ENCODE results near the gene IQSEC2. TPM values are rescaled to one million over a fixed set of nuclear protein-coding genes. Genes with fewer than 3 reads are reported as not detected.

IQSEC2 gene
- total RNA-seq, 6 experiments from 2014 or later: 1.9 to 2.8 (median 2.2) TPM

GRCh38 chrX:53254570-53255461 is 26.6 kb downstream of the IQSEC2 start:
- H3K27ac ChIP-seq: no peak overlapping the region
- WGBS (ENCODE audit: insufficient coverage, low coverage, low lambda C conversion rate, missing lambda C conversion rate): 60% methylated on average over 1 of the region's 22 CpGs
- no peak for ATAC-seq
- H3K36me3 ChIP-seq: no peaks in the 10 kb centered on the region
- intact Hi-C loops (cut with DNase I): no loop called here
- TF ChIP-seq CTCF (IDR thresholded peaks at IDR 0.05) (no peak), POLR2A (IDR thresholded peaks at IDR 0.05) (no peak)
- H3K4me3 ChIP-seq: no peak overlapping the region
- DNase-seq: no peak
- H3K27me3 ChIP-seq: no peaks in the 10 kb centered on the region
- H3K4me1 ChIP-seq: no peaks in the 10 kb centered on the region
- no peaks in the 10 kb centered on the region for H3K9me3 ChIP-seq

GRCh38 chrX:53253293-53254020 is 27.9 kb downstream of the IQSEC2 start:
- TF ChIP-seq CTCF (IDR thresholded peaks at IDR 0.05) (no peak), POLR2A (IDR thresholded peaks at IDR 0.05) (no peak)
- Histone ChIP-seq H3K27ac (no peak overlapping the region), H3K9me3 (no peaks in the 10 kb centered on the region), H3K36me3 (no peaks in the 10 kb centered on the region), H3K4me1 (no peaks in the 10 kb centered on the region), H3K27me3 (no peaks in the 10 kb centered on the region), H3K4me3 (no peak overlapping the region)
- no peak for DNase-seq
- WGBS (ENCODE audit: insufficient coverage, low coverage, low lambda C conversion rate, missing lambda C conversion rate): 65% methylated on average over 3 of the region's 3 CpGs
- intact Hi-C loops (cut with DNase I): no loop called here
- ATAC-seq: no peak

GRCh38 chrX:53251307-53251706 is 30.1 kb downstream of the IQSEC2 start:
- intact Hi-C loops (cut with DNase I): no loop called here
- H3K9me3 ChIP-seq: no peaks in the 10 kb centered on the region
- 50% methylated on average over 2 of the region's 2 CpGs for WGBS (ENCODE audit: insufficient coverage, low coverage, low lambda C conversion rate, missing lambda C conversion rate)
- no peak for ATAC-seq
- no peaks in the 10 kb centered on the region for H3K27me3 ChIP-seq
- no peak overlapping the region for H3K27ac ChIP-seq
- no peaks in the 10 kb centered on the region for H3K4me1 ChIP-seq
- no peak overlapping the region for H3K4me3 ChIP-seq
- DNase-seq: no peak
- TF ChIP-seq CTCF (IDR thresholded peaks at IDR 0.05) (no peak), POLR2A (IDR thresholded peaks at IDR 0.05) (no peak)
- H3K36me3 ChIP-seq: no peaks in the 10 kb centered on the region

GRCh38 chrX:53250556-53250955 is 30.8 kb downstream of the IQSEC2 start:
- Histone ChIP-seq H3K9me3 (no peaks in the 10 kb centered on the region), H3K27me3 (no peaks in the 10 kb centered on the region), H3K27ac (no peak overlapping the region), H3K4me3 (no peak overlapping the region), H3K36me3 (no peaks in the 10 kb centered on the region), H3K4me1 (no peaks in the 10 kb centered on the region)
- intact Hi-C loops (cut with DNase I): no loop called here
- 85% methylated on average over 8 of the region's 19 CpGs for WGBS (ENCODE audit: insufficient coverage, low coverage, low lambda C conversion rate, missing lambda C conversion rate)
- no peak for DNase-seq
- TF ChIP-seq POLR2A (IDR thresholded peaks at IDR 0.05) (no peak), CTCF (IDR thresholded peaks at IDR 0.05) (no peak)
- no peak for ATAC-seq
